CD4-positive, alpha-beta T cell (primary cell): ENCODE results near the gene ZNF423. TPM values are rescaled to one million over a fixed set of nuclear protein-coding genes. Genes with fewer than 3 reads are reported as not detected.
A peak's percentile ranks its signal among the peaks of the same experiment; 100 is the strongest.

Source experiments
- ATAC-seq: fragments of 200-7000 bp; cut with Tn5 transposase; one replicate; pipeline ENCODE4 v1.10.0; 2022; ENCODE audit warnings: mild to moderate bottlenecking; ENCODE audit not compliant: poor library complexity
- CTCF ChIA-PET: fragments of 350-600 bp; sonication (Branson Sonifier 250); formaldehyde crosslinking; loops from one replicate; lab custom pipeline; 2021; ENCODE audit warnings: antibody characterized with exemption, inconsistent platforms; lab: Charles Lee
- POLR2A ChIA-PET: fragments of 350-600 bp; sonication (Branson Sonifier 250); formaldehyde crosslinking; loops from one replicate; lab custom pipeline; 2021; ENCODE audit warnings: antibody characterized with exemption, inconsistent platforms; lab: Charles Lee
- DNase-seq, 14 experiments: peaks; one replicate each; pipeline ENCODE4 v3.0.0-alpha.2; 2013 to 2020; ENCODE audit warnings: mixed read lengths in 2 of 14
- H3K27ac ChIP-seq, 2 donors: one replicate each; pipeline versions ENCODE4 v1.5.1 to v1.7.0; 2013; ENCODE audit warnings: low read length in 2 of 2, low read depth in 1 of 2, mild to moderate bottlenecking in 1 of 2
- H3K27me3 ChIP-seq, 2 experiments: 1 replicate in 1 of 2; 2 replicates in 1 of 2; pipeline versions ENCODE4 v1.6.1 to v1.7.0; 2013; ENCODE audit warnings: low read length in 2 of 2, control low read depth in 1 of 2, mild to moderate bottlenecking in 1 of 2, moderate library complexity in 1 of 2; ENCODE audit not compliant: insufficient read depth in 2 of 2, control insufficient read depth in 1 of 2
- H3K36me3 ChIP-seq: one replicate; pipeline ENCODE4 v1.6.1; 2013; ENCODE audit warnings: low read length, control low read depth; ENCODE audit not compliant: insufficient read depth
- H3K4me1 ChIP-seq: one replicate; pipeline ENCODE4 v1.6.1; 2013; ENCODE audit warnings: low read length, control low read depth; ENCODE audit not compliant: insufficient read depth
- H3K4me3 ChIP-seq: one replicate; pipeline ENCODE4 v1.5.1; 2013; ENCODE audit warnings: mild to moderate bottlenecking, low read length, moderate library complexity
- H3K9me3 ChIP-seq, 2 experiments: 1 replicate in 1 of 2; 2 replicates in 1 of 2; pipeline versions ENCODE4 v1.6.1 to v1.7.0; 2013; ENCODE audit warnings: low read length in 2 of 2, mild to moderate bottlenecking in 2 of 2, control low read depth in 1 of 2, moderate library complexity in 1 of 2; ENCODE audit not compliant: control insufficient read depth in 1 of 2, insufficient read depth in 1 of 2
- H3K27ac Mint-ChIP-seq: one replicate; pipeline ENCODE4 v1.8.0; 2020; ENCODE audit warnings: mixed read lengths
- H3K27me3 Mint-ChIP-seq: one replicate; pipeline ENCODE4 v1.8.0; 2021; ENCODE audit warnings: mixed read lengths
- H3K36me3 Mint-ChIP-seq: one replicate; pipeline ENCODE4 v1.8.0; 2021; ENCODE audit warnings: low read depth, mixed read lengths
- H3K4me1 Mint-ChIP-seq: one replicate; pipeline ENCODE4 v1.8.0; 2021; ENCODE audit warnings: low read depth, mixed read lengths
- H3K4me3 Mint-ChIP-seq: one replicate; pipeline ENCODE4 v1.8.0; 2020; ENCODE audit warnings: mild to moderate bottlenecking, mixed read lengths
- H3K9me3 Mint-ChIP-seq: one replicate; pipeline ENCODE4 v1.8.0; 2020; ENCODE audit warnings: mixed read lengths
- intact Hi-C, 2 experiments: fragments of 100-400 bp; cut with DNase I in 1 of 2; cut with micrococcal nuclease in 1 of 2; formaldehyde crosslinking; loops; one replicate each; pipeline versions ENCODE4 v1.15.1 to v1.9.0; 2023 to 2025; cut with DNase I, micrococcal nuclease
- total RNA-seq, 174 experiments: library from RNA in 2 of 174; stranded (reverse) in 2 of 174; gene quantifications; one replicate each; pipeline ENCODE4 v1.2.3 and lab custom pipeline; 2021 to 2026
- TF ChIP-seq, protein P1 (sequence below): fragments of 200-600 bp; IDR thresholded peaks from one replicate; pipeline ENCODE4 v1.8.0; 2022; ENCODE audit warnings: antibody characterized with exemption, mild to moderate bottlenecking

ZNF423 gene
- total RNA-seq, 2 experiments from 2014 or later: not detected

DNA sequence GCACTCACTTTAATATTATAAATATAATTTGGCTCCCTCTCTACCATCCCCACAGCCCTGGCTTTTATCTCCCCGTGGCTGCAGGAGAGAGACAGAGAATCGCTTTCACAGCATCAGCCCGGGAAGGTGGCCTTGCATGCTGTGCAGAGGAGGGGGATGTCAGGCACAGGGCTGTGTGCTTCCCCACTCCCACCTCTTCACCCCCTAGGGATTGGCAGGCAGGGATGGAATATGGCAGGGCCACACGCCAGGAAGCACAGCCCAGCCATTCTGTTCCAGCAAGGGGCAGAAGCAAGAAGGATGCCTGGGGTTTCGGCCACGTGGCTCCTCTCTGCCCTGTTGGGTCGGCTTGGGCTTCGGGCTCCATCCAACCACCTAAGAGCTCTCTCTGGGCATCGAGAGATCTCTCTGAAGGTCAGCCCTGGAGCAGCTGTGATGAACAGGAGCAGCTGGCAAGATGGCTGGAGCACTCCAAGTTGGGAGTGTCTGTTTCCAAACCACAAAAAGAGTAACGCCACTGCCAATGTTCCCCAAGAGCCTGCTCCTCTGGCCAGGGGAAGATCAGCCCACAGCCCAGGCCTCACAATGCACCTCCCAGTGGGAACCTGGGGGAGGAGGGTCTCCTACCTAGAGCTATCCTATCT is 259.1 kb downstream of the ZNF423 start:
- ChIA-PET CTCF (no interaction called here), POLR2A (no interaction called here)
- H3K27ac Mint-ChIP-seq: peak overlapping the region; percentile 43
- H3K9me3 ChIP-seq: no peaks in the 10 kb centered on the region
- TF ChIP-seq, protein P1, sequence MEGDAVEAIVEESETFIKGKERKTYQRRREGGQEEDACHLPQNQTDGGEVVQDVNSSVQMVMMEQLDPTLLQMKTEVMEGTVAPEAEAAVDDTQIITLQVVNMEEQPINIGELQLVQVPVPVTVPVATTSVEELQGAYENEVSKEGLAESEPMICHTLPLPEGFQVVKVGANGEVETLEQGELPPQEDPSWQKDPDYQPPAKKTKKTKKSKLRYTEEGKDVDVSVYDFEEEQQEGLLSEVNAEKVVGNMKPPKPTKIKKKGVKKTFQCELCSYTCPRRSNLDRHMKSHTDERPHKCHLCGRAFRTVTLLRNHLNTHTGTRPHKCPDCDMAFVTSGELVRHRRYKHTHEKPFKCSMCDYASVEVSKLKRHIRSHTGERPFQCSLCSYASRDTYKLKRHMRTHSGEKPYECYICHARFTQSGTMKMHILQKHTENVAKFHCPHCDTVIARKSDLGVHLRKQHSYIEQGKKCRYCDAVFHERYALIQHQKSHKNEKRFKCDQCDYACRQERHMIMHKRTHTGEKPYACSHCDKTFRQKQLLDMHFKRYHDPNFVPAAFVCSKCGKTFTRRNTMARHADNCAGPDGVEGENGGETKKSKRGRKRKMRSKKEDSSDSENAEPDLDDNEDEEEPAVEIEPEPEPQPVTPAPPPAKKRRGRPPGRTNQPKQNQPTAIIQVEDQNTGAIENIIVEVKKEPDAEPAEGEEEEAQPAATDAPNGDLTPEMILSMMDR: no peak
- no peaks in the 10 kb centered on the region for H3K9me3 Mint-ChIP-seq
- H3K27ac ChIP-seq: no peak overlapping the region
- DNase-seq (no peak), ATAC-seq (no peak)
- H3K4me1 ChIP-seq: peaks cover 7% of the 10 kb centered on the region
- no peaks in the 10 kb centered on the region for H3K36me3 ChIP-seq
- peaks cover 19% of the 10 kb centered on the region for H3K4me1 Mint-ChIP-seq
- H3K4me3 ChIP-seq: no peak overlapping the region
- H3K36me3 Mint-ChIP-seq: no peaks in the 10 kb centered on the region
- intact Hi-C loops: no loop called here
- peaks cover 5% of the 10 kb centered on the region for H3K27me3 Mint-ChIP-seq
- peaks cover 3 to 9% of the 10 kb centered on the region in 2 experiments for H3K27me3 ChIP-seq
- no peak overlapping the region for H3K4me3 Mint-ChIP-seq

DNA sequence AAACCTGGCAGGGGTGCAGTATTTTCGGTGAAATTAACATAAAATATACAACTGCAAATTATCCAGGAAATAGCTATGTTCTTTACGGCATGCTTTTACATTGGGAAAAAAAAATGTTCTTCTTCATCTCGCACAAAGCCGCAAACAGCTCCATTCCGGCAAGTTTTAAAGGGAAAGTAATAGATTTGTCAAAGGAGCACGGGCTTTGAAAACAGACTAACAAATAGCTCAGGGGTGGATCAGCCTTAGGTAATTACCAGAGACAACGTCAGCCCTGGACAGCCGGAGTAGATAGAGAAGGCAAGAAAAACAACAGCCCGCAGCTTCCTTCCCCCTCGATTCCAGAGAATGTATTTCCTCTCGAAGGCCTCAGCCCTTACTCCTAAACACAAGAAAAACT is 259.8 kb downstream of the ZNF423 start:
- Mint-ChIP-seq H3K27me3 (peaks cover 5% of the 10 kb centered on the region), H3K36me3 (no peaks in the 10 kb centered on the region), H3K4me1 (peaks cover 21% of the 10 kb centered on the region), H3K27ac (peak overlapping the region; percentile 43), H3K9me3 (no peaks in the 10 kb centered on the region), H3K4me3 (peak overlapping the region; percentile 57)
- POLR2A ChIA-PET: no interaction called here
- DNase-seq (peak in 1 of 14 experiments; percentile 19), ATAC-seq (peak; percentile 57)
- TF ChIP-seq, protein P1: no peak
- Histone ChIP-seq H3K9me3 (no peaks in the 10 kb centered on the region), H3K27me3 (peaks cover 3 to 9% of the 10 kb centered on the region in 2 experiments), H3K36me3 (no peaks in the 10 kb centered on the region), H3K4me3 (no peak overlapping the region), H3K27ac (no peak overlapping the region), H3K4me1 (peaks cover 7% of the 10 kb centered on the region)
- intact Hi-C loops: no loop called here
- CTCF ChIA-PET: interaction anchor here (0.5 kb wide), 1 partner anchor 581 kb away, joined by 6 read pairs; no protein-coding TSS in a partner anchor

DNA sequence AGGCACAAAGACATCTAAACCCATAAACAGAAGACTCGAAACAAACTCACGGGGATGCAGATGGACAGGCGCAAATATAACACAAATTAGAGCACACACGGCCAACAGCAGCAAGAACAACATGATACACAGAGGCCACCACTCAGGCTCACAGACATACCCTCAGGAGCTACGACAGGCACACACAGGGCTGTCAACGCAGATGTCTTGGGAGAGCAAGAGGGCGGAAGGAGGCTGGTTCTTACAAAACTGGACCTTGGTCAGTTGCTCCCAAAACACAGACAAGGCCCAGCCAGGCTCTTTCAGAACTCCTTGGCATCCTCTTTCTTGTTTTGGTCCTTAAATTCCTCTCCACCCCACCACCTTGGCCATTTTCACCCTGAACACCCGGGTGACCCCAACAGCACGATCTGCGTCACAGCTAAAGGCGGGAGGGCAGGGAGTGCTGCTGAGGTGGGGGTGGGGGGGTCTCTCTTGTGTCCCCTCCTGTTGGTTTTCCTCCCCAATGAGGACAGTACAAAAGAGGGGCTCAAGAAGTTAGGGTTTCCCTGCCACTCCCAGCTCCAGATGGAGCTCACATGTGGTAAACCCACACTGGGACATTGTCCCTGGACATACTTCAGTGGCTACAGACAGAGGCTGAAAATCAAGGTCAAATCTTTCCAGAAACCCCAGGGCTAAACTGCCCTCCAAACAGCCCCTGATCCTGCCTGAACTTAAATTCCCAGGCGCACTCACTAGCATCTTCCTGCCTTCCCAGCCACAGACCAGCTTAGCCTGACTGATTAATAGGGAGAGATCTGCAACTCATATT is 261.0 kb downstream of the ZNF423 start:
- CTCF ChIA-PET: no interaction called here
- H3K36me3 Mint-ChIP-seq: no peaks in the 10 kb centered on the region
- intact Hi-C loops: no loop called here

More for the DNA sequence above, 261.0 kb downstream of the ZNF423 start:
- peaks cover 5% of the 10 kb centered on the region for H3K27me3 Mint-ChIP-seq
- H3K36me3 ChIP-seq: no peaks in the 10 kb centered on the region
- no peak overlapping the region for H3K4me3 Mint-ChIP-seq
- no peak overlapping the region for H3K4me3 ChIP-seq
- no peaks in the 10 kb centered on the region for H3K9me3 ChIP-seq
- H3K4me1 Mint-ChIP-seq: peaks cover 21% of the 10 kb centered on the region
- TF ChIP-seq, protein P1: no peak
- H3K27me3 ChIP-seq: peaks cover 3 to 9% of the 10 kb centered on the region in 2 experiments
- peaks cover 7% of the 10 kb centered on the region for H3K4me1 ChIP-seq
- no peak overlapping the region for H3K27ac Mint-ChIP-seq
- DNase-seq (no peak), ATAC-seq (no peak)
- H3K9me3 Mint-ChIP-seq: no peaks in the 10 kb centered on the region
- POLR2A ChIA-PET: no interaction called here
- H3K27ac ChIP-seq: no peak overlapping the region
